OCI-LY1 (cell line): ENCODE data around the gene COMMD4.

ENCODE experiments used
- EZH2 ChIP-seq: fragments of 200-600 bp; sonication (generic), shearing (Covaris generic); IDR thresholded peaks from 2 replicates; pipeline ENCODE4 v1.8.0; 2017; ENCODE audit warnings: borderline replicate concordance, mixed run types, mild to moderate bottlenecking, antibody characterized with exemption, low read length, moderate library complexity, mixed read lengths
- TF ChIP-seq, protein P1 (sequence below): fragments of 200-600 bp; sonication (generic), shearing (Covaris generic); IDR thresholded peaks from 2 replicates; pipeline ENCODE4 v1.5.1; 2017; ENCODE audit warnings: mild to moderate bottlenecking, antibody characterized with exemption, low read length, moderate library complexity, mixed read lengths

GRCh38 chr15:75367913-75368688 is 32.2 kb downstream of the COMMD4 start, which contains the start of gene MAN2C1:
- TF ChIP-seq, protein P1, sequence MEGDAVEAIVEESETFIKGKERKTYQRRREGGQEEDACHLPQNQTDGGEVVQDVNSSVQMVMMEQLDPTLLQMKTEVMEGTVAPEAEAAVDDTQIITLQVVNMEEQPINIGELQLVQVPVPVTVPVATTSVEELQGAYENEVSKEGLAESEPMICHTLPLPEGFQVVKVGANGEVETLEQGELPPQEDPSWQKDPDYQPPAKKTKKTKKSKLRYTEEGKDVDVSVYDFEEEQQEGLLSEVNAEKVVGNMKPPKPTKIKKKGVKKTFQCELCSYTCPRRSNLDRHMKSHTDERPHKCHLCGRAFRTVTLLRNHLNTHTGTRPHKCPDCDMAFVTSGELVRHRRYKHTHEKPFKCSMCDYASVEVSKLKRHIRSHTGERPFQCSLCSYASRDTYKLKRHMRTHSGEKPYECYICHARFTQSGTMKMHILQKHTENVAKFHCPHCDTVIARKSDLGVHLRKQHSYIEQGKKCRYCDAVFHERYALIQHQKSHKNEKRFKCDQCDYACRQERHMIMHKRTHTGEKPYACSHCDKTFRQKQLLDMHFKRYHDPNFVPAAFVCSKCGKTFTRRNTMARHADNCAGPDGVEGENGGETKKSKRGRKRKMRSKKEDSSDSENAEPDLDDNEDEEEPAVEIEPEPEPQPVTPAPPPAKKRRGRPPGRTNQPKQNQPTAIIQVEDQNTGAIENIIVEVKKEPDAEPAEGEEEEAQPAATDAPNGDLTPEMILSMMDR = peak; percentile 79
- TF ChIP-seq EZH2 = no peak
